Fibroblast of lung (primary cell): ENCODE results near the gene OR1L6.

ENCODE experiments used
- CTCF ChIP-seq, 2 donors: IDR thresholded peaks in 1 of 2; conservative IDR thresholded peaks in 1 of 2; 1 replicate in 1 of 2; 2 replicates in 1 of 2; pipeline ENCODE4 v1.5.1; 2011 to 2012; ENCODE audit warnings: low read length in 2 of 2, control low read depth in 1 of 2, inconsistent platforms in 1 of 2, low read depth in 1 of 2, mild to moderate bottlenecking in 1 of 2
- EZH2 ChIP-seq: IDR thresholded peaks from 2 replicates; pipeline ENCODE4 v1.5.1; 2012; ENCODE audit warnings: low read length, control low read depth, mild to moderate bottlenecking; ENCODE audit errors: missing control alignments

DNA sequence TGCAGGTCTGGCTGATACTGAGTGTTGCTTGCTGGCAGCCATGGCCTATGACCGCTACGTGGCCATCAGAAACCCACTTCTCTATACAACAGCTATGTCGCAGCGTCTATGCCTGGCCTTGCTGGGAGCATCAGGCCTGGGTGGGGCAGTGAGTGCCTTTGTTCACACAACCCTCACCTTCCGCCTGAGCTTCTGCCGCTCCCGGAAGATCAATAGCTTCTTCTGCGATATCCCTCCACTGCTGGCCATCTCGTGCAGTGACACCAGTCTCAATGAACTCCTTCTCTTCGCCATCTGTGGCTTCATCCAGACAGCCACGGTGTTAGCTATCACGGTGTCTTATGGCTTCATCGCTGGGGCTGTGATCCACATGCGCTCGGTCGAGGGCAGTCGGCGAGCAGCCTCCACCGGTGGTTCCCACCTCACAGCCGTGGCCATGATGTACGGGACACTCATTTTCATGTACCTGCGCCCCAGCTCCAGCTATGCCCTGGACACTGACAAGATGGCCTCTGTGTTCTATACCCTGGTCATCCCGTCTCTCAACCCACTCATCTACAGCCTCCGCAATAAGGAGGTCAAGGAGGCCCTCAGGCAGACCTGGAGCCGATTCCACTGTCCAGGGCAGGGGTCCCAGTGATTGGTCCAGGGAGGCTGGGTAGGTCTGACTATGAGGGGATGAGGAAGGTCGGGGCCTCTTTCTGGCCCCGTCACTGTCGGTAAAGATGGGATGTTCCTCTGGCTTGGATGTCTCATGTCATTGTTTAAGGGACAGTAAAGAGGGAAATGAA, 47.3 kb downstream of the OR1L6 start:
- TF ChIP-seq CTCF (conservative IDR thresholded peaks at IDR 0.05 in 1 of 2, IDR thresholded peaks at IDR 0.05 in 1 of 2; ENCODE audit: low read depth in 1 of 2, low read length in 2 of 2): no peak
- TF ChIP-seq EZH2: no peak
